HG03280 (cell line): ENCODE data around the gene NPC2.

Experiments used
- ATAC-seq: cut with Tn5 transposase; IDR thresholded peaks from one replicate; pipeline ENCODE4 v1.9.1; 2021; ENCODE audit warnings: mild to moderate bottlenecking, moderate library complexity; ENCODE audit not compliant: unreplicated experiment

Gene NPC2

DNA sequence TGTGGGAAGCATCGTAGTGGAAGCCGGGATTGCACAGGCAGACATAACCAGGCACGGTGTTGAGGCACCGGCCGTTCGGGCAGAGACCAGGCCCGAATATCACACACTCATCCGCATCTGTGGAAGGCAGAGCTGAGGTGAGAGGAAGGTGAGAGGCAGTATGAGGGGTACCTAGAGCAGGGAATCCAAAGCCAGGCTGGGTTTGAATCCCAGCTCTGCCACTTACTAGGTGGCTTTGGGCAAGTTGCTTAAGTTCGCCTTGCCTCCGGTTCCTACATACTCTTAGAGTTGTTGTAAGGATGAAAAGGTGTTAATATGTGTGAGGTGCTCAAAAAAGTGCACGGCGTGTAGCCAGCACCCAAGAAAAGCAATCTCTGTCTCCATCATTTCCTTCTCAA, 10.8 kb upstream of the NPC2 start:
- ATAC-seq, result no peak

DNA sequence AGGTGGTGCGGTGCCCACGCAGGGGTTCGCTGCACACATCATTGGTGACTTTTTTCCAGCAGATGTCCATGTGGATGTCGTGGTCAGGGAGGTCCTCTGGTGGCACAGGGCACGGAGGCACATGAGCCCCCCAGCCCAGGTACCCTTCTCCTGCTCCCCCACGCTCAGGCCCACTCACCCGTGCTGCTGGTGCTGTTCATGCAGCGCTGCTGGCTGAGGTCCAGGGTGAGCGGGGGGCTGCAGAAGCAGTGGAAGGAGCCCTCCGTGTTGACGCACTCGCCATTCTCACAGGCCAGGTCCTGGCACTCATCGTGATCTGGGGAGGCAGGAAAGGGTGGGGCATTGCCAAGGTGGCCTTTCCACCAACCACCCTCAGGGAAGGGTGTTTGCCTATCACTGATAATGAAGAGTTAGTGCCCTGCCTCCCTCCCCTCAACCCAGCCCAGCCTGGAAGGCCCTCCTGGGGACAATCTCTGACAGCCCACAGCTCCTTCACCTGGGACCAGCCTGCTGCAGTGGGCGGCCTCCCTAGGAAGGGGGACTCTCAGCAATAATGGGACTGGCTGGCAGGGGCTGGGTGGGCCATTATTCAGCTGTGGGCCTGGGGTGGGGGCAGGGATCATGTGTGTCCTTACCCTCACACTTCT, 10.3 kb upstream of the NPC2 start:
- no peak for ATAC-seq

- ATAC-seq, result no peak
These were observed 9.3 kb upstream of the NPC2 start for GRCh38 chr14:74502236-74503019.

GRCh38 chr14:74501691-74502090, 8.6 kb upstream of the NPC2 start:
- ATAC-seq, result no peak

GRCh38 chr14:74501135-74501614, 8.1 kb upstream of the NPC2 start:
- no peak for ATAC-seq

DNA sequence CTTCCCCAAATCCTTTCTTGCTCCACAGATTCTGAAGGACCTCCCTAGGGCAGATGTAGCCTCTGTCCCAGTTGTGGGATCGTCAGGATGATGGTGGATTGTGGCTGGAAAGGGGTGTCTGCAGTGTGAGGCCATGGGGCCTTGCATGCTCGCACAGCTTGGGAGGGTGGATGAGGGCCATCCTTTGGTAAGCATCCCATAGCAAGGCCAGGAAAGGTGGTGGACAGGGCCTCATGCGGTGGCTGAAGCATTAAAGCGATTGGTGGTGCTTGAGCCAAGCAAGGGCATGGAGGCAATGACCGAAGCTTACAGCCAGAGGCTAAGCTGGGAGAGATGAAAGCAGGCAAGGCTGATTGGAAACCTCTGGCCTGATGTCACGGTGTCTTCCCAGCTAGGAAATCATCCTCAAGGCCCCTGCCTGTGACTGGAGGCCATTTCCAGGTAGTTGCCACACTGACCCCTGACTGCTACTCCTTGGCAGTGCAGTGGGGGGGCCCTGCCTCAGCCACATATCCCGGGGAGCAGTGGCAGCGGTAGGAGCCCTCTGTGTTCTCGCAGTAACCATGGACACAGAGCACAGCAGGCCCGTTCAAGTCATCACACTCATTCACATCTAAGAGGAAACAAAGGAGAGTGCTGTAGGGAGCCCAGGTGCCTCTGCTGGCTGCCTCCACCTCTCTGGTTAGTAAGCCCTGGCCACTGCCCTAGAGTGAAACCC, 7.5 kb upstream of the NPC2 start:
- ATAC-seq, result no peak

DNA sequence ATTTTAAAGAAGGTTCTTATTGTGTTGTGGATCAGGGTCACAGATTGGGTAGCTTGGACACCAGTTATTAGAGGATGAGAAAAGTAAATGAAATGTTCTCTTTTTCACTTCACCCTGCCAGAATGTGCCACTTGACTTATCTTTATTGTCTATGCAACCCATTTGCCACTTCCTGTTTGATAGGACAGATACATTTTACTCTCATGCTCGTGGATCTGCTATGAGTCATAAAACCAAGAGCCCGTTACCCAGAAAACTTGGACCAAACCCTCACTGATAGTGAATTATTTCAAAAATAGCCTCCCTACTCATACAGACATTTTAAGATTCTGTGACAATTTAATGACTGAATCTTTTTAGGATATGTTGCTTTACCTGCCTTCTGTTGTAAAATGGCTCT, 2.3 kb upstream of the NPC2 start:
- ATAC-seq, result no peak

- peak; percentile 89 for ATAC-seq
These were observed 497 bp upstream of the NPC2 start, which contains the start of gene ISCA2 for GRCh38 chr14:74493343-74494261. TSS of gene ISCA2 (plus strand) at chr14:74493765. CDS start at chr14:74493775, 10 bp downstream.

DNA sequence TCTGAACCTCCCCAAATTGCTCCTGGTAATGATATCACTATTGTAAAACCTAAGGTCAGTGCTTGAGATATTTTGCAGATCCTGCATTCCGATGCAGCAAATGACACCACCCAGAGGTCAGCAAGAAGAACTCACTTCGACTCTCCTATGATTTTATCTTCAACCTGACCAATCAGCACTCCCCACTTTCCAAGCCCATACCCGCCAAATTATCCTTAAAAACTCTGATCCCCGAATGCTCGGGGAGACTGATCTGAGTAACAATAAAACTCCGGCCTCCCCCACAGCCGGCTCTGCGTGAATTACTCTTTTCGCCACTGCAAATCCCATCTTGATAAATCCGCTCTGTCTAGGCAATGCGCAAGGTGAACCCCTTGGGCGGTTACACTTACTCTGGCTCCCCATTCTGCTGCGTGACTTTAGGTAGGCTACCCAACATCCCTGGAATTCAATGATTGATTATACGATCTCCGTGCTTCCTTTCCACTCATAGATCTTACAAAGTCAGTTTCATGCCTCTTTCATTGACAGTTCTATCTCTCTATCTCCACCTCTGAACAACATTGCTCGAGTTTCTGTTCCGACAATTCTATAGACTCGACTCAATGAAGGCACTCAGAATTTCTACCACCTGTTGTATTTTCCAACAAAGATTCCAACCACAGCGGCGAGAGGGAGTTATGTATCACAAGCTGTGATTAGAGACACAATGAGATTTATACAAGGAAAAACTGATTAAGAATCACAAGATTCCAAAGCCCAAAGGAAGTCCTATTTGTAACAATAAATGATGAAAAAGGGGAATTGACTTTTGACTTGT, 939 bp downstream of the NPC2 start:
- ATAC-seq, result no peak

DNA sequence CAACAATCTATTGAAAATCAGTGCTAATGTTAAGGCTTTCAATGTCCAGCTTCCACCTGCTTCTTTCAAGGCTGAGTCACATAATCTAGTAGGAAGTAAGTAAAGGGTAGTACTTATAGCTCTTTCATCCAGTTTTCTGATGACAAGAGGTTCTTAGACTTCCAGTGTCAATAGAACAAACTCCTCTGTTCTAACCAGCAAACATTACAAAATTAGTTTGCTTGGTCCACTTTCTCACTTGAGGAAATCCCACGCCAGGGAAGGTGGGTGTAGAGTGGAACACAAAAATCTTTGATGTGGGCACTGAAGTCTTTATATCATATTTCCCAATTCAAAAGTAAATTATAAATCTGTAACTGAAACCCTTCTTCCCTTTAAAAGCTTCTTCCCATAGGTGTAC, 2.6 kb downstream of the NPC2 start:
- no peak for ATAC-seq

DNA sequence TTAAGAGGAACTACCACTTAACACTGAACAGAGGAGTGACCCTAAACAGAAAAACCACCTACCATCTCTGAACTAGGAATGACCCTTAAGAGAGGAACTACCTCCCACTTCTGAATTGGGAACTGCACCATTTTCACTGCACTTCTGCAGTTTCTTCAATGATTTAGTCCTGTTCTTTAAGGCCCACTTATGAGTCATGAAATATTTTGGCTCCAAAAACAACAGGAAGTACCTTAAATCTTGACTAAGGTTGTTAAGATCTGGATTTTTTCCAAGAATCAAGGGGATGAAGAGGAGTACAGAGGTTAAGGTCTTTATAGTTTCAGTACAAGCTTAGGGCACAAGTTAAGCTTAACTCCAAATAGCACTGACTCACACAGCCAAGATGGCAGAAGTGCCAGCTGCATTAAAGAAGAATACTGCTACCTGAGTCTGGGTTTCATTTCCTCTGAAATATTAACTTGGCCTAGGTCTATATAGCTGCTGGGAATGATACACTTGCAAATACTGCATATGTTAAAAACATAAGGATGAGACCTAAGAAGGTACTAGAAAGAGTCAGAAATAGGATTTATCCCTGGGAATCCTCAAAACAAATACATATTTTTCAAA, 4.2 kb downstream of the NPC2 start:
- no peak for ATAC-seq

GRCh38 chr14:74486164-74486563, 6.9 kb downstream of the NPC2 start:
- no peak for ATAC-seq

- no peak for ATAC-seq
These were observed 9.8 kb downstream of the NPC2 start for GRCh38 chr14:74483321-74483720.

GRCh38 chr14:74482571-74482970, 10.5 kb downstream of the NPC2 start:
- ATAC-seq, result no peak

GRCh38 chr14:74480046-74480445, 13.1 kb downstream of the NPC2 start:
- no peak for ATAC-seq

DNA sequence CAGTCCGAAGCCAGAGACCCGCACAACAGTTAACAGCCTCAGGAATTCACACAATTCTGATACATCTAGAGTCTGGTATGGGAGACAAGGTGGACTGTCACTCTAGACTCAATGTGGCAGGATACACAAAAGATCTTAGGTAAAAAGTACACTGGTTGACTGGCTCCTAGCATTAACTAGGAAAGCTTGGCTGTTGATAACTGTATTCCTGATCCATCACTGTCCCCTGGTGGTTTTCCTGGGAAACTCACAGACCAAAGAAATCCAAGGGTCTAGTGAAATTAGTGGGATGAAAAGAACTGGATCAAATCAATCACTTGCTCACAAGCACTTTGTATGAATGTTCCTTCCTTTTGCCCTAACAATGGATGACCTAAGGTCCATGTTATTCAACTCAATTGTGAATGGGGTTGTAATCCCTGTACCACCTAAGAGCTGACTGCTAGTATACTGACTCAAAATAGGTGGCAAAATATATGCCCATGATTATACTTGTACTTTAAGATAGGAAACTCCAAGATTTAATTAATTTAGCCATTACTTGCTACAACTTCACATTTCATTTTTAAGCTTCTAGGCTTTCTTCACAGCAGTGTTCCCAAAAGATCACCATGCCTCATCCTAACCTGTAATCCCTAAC, 14.0 kb downstream of the NPC2 start:
- ATAC-seq, result no peak

GRCh38 chr14:74476607-74477006, 16.5 kb downstream of the NPC2 start:
- ATAC-seq, result no peak

DNA sequence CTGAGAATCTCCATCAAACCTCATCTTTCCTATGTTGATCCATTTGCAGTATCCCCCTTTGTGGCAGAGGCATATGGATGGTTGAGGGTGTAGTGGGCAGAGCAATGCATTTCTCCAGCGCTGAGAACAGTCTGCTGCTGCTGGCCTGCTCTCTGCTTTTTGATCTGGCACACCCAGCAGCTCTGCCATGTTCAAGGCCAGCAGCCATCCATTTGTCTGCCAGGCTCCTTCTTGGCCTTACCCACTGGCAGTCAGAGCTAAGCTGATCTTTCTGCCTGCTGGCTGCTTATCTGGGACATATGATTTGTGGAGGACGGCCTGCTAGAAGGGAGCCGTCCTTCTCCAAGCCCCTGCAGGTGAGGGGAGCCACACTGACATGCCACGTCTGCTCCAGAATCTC, 17.0 kb downstream of the NPC2 start:
- no peak for ATAC-seq

- no peak for ATAC-seq
These were observed 17.4 kb downstream of the NPC2 start for GRCh38 chr14:74475678-74476077.
